Hypothalamus (tissue), 51 donors: ENCODE results near the gene SEMA6B.

Source experiments
- DNase-seq, 51 donors: peaks; one replicate each; lab custom pipeline; 2025; lab: John Stamatoyannopoulos, UW

Gene SEMA6B

GRCh38 chr19:4588291-4588761 lies 28.8 kb upstream of the SEMA6B start:
- no peak for DNase-seq

GRCh38 chr19:4587527-4587926 lies 28.0 kb upstream of the SEMA6B start:
- no peak for DNase-seq

DNA sequence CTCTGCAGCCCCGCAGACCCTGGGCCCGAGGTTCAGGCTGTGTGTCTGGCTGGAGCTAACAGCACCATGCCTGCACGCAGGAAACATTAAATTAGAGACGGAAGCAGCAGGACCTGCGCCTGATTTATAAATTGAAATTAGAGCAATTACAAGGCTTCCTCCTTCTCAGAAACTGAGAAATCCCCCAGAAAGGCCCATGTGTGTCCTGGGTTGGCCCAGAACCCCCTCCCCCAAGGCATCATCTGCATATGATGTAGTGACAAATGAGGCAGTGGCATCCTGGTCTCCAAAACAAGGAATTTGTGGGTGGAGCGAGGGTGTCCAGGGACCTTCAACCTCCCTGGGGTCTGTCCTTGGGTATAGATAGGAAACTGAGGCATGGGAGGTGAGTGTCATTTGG lies 27.2 kb upstream of the SEMA6B start:
- no peak for DNase-seq

- no peak for DNase-seq
Observed at GRCh38 chr19:4586245-4586644, 26.8 kb upstream of the SEMA6B start.

GRCh38 chr19:4585556-4585955 lies 26.1 kb upstream of the SEMA6B start:
- DNase-seq = no peak

GRCh38 chr19:4584670-4585460 lies 25.4 kb upstream of the SEMA6B start:
- peak in 9 of 51 donors; percentile 10 to 31 (median 17) for DNase-seq

DNA sequence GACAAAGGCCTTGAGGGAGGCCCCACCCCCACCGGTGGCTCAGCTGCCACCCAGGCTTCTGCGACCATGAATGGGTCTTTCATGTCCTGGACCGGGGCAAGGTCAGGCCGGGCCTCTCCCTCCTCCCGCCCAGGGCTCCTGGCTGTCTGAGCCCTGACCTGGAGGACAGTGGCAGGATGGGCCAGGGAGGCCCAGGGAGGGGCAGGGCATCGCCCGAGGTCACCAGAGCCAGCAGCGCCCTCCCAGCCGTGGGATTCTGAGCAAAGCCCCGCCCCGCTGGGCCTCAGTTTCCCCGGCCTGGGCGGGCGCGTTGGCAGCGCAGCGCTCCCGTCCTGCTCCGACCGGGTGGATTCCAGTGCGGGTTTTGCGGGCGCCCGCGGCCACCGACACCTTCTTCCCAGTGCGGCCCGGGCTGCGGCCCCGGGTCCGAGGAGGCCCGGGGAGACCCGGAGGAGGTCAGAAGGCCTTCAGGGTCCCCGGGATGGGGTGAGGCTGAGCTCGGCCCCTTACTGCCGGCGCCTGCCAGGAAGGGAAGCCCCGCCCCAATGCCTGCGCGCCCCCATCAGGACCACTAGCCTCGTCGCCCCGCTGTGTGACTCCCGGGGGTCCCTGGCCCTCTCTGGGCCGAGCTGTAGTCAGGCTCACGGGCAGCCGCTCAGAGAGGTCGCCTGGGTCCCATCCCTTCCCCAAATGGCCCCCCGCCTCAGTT lies 24.6 kb upstream of the SEMA6B start:
- peak in 15 of 51 donors; percentile 6 to 46 (median 20) for DNase-seq

GRCh38 chr19:4582980-4583842 lies 23.7 kb upstream of the SEMA6B start:
- DNase-seq = no peak

DNA sequence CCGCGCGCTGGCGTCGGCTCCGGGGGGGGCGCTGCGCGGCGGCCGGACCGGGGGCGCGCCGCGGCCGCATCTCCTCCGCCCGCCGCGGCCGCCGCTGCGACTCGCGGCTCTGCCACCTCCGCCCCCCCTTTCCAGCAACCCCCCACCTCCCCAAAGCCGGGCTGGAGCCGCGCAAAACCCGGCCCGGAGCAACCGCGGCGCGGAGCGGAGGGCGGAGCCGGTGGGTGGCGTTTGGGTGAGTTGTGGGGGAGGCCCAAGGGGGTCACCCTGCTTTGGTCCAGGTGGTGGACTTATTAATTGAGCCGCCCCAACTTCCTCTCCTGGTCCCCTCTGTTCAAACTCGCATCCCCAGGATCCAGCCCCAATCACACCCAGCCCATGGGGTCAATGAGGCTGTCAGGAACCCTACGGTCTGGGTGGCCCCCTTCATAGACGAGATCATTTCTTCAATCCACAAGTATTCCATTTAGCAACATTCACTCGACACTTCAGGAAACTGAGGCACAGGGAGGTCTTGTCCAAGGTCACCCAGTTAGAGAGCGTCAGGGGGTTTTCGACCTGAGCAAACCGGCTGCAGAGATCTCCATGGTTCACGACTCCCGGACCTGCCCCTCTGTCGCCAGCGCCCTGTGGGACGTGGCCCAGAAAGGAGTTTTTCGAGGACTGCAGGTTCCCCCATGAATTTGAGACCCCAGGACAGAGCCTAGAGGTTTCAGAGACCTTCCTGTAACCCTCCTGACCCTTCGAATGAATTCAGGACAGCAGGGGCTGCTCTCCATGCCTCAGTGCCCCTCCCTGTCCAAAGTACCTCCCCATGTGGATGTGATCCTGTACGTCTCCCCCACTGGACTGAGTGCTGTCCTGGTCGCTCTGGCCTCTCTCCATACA lies 22.4 kb upstream of the SEMA6B start:
- peak in 10 of 51 donors; percentile 6 to 35 (median 18) for DNase-seq

DNA sequence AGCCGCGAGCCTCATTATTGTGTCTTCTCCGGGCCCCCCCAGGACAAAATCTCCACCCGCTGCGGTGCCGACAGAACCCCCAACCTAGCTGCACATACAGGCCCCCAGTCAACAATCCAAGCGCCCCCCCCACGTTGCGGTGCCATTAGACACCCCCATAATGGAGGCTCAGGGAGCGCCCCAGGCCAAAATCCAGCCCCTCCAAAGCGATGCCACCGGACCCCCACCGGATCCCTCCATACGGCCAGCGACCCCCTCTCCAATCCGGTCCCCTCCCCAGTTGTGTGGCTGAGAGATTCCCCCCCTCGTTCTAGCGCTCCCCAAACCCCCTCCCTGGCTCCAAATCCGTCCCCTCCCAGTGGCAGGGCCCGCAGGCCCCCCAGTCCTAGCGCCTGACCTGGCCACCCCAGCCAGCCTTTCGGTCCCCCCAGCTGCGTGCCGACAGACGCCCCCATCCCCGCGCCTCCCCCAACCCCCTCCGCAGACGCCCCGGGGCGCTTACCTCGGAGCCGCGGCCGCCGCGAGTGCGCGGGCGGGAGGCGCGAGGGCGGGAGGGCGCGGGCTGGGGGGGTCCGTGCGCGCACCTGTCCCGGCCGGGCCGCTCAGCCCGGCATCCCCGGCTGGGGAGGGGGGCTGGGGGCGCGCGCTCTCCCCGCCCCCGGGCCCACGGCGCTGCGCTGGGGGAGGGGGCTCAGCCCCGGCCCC lies 21.6 kb upstream of the SEMA6B start:
- no peak for DNase-seq

- DNase-seq = peak in 4 of 51 donors; percentile 7 to 28 (median 18)
Observed at GRCh38 chr19:4580021-4580901, 20.8 kb upstream of the SEMA6B start.

- no peak for DNase-seq
Observed at GRCh38 chr19:4579389-4579788, 19.9 kb upstream of the SEMA6B start.

DNA sequence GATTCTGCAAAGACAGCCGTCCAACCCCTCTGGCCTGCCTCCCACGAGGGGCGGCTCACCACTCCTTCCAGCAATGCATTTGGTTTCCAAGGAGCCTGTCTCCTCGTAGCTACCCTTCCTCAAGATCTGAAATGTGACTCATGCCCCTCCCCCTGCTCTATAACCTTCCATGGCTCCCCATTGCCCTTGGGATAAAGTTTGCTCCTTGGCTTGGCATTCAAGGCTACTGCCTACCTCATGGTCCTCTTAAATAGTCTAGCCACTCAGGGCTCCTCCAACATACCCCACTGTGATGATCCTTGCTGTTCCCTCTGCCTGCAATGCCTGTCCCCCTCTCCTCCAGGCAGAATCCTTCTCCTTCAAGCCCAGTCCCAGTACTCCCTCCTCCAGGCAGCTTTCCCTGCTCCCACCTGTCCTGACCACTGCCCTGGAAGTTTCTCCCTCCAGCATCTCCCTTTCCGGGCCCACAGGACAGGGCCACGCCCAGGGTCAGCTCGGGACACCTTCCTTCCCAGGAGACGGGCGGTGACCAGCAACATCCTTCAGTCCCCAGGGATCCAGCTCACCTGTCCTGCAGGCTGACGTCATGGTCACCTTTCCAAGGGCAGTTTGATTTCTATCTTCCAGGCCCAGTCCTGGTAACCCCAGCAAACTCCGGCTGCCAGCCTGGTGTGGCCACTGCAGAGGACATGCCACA lies 19.2 kb upstream of the SEMA6B start:
- no peak for DNase-seq

- no peak for DNase-seq
Observed at GRCh38 chr19:4577020-4577782, 17.7 kb upstream of the SEMA6B start.

- peak in 24 of 51 donors; percentile 3 to 57 (median 22) for DNase-seq
Observed at GRCh38 chr19:4576016-4576933, 16.8 kb upstream of the SEMA6B start.
